NCI-H345 treated with DMSO at 0.1 percent for 48 hours (cell line): ENCODE results near the gene CTBP2.
A peak's percentile ranks its signal among the peaks of the same experiment; 100 is the strongest.
"Not testable (repeated sequence)": the region's sequence is repeated elsewhere in the genome, so short reads cannot be mapped to it uniquely, and the experiment has no call there.

Experiments used
- DNase-seq: peaks from one replicate; lab custom pipeline; 2025; ENCODE audit not compliant: unreplicated experiment; lab: John Stamatoyannopoulos, UW

The CTBP2 gene

GRCh38 chr10:125186431-125187170, 26.2 kb upstream of the CTBP2 start:
- no peak for DNase-seq

- not testable (repeated sequence) for DNase-seq
Measured at GRCh38 chr10:125179107-125179506, 18.7 kb upstream of the CTBP2 start.

- no peak for DNase-seq
Measured at GRCh38 chr10:125177641-125178640, 17.6 kb upstream of the CTBP2 start.

DNA sequence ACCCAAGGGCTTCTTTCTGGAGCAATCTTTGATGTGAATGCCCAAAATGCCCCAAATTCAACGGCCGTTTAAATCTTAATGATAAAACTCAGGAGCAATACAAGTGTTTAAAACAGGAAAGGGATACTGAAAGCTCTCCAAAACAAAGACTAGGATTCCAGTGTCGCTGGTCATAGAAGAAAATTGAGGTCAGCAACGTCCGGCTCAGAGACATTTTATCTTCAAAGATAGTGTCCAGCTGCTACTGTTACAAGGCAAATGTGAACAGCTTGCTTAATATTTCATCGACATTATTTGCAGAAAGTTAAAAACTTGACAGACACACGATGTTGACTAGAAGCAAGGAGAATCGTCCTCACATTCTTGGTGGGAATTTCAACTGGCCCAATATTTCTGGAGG, 15.4 kb upstream of the CTBP2 start:
- DNase-seq: no peak

DNA sequence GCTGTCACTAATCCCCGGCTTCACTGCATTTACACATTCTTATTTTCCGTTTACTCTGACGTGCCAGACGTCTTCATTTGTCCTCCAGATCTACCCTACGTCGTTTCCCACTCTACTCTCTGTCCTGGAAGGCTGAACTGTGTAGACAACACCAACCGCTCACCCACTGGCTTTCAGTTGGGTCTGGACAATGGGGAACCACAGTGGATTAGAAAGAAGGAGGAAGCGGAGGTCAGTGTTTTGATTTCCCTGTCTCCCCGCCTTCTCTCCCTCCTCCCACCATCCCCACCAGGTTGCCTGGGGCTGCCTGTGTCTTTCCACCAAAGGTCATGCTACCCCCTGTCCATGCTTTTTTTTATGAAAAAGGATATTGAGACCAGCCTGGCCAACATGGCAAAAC, 14.0 kb upstream of the CTBP2 start:
- DNase-seq: no peak

DNA sequence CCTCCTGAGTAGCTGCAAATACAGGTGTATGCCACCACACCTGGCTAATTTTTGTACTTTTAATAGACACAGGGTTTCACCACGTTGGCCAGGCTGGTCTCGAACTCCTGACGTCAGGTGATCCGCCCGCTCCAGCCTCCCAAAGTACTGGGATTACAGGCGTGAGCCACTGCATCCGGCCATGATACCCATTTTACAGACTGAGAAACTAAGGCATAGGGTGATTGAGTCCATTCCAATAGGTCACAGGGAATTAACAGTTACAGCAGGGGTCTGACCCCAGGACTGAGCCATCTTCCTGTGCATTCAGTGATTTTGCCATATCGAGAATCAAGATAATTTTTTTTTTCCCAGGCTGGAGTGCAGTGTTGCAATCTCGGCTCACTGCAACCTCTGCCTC, 12.3 kb upstream of the CTBP2 start:
- DNase-seq: no peak

DNA sequence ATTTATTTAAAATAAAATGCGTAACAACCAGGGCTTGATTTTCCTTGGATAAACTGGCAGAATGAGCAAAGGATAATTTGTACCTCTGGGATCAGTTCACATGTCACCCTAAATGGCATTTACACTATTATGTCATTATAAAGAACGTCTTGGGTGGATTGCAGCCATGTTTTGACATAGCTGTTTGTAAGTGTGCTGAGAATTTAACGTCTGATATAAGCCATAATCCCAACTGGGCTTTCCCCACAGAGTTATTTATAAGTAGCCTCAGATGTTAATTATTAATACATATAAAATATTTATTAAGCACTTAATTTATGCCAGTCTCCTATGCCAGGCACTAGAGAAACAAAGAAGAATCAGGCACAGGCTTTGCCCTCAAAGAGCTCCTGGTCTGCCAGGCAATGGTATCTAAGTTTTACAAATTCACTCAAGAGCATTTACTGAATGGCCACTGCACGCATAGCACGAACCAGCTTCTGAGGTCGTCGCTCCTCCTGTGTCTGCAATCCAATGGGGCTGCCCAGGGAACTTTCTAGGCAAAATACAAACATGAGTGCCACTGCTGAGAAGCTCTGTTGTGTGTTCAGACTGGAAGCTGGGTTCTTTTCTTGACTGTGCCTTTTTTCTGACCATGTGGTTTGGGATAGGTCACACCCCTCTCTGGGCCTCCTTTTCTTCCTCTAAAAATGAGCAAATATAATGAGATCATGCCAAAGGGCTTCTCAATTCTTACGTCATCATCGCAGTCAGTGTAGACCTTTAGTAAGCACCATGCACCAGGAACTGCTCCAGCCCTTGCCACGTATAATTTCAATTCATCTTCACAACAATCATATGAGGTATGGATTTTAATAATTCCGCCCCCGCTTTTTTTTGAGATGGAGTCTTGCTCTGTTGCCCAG, 11.3 kb upstream of the CTBP2 start:
- DNase-seq: no peak

DNA sequence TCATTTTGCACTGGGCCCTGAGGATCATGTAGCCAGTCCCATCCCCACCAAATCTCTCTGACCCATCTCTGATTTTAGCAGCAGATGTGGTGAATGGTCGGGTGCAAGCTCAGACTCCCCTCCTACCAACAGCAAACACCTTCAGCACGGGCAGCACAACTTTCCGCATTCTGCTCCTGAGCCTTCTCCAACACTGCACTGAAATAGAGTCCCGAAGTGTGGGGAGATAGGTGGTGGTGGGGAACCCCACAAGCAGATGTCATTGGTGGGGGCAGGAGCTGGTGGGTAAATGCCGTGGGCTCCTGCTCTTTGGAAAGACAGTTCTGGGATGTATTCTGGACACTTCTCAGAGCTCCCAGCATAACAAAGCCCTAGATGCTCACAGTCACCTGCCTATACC, 9.6 kb upstream of the CTBP2 start:
- no peak for DNase-seq

DNA sequence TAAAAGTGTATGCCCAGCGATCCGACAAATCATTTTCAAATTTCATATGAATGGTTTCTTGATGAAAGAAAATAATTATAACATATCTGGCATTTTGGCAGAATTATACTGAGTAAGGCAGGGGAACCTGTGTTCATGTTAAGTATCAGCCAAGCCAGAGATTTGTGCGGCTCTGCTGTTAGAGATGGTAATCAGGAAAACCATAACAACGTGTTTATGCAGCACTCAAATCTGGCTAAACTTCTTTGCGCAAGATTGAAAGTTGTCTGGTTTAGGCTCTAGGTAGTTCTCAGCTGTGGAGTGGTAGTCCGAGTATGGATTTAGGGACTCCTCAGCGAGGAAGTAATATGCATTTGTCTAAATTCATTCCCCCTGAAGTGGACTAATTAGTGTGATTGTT, 8.9 kb upstream of the CTBP2 start:
- no peak for DNase-seq

DNA sequence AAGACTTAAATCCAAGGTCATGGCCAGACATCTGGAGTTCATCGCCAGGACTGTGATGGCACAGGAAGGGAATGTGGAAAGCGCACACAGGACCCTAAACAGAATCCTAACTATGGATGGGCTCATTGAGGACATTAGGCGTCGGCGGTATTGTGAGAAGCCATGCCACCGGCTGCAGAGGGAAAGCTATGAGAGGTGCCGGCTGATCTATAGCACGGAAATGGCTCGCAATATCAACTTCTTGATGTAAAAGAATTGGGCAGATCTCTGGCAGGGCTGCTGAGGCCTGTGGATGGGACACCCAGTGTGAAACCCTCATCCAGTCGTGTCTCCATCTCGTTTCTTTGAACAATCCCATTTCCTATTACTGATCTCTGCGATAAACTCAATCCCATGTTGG, 6.3 kb upstream of the CTBP2 start:
- no peak for DNase-seq

- no peak for DNase-seq
Measured at GRCh38 chr10:125165584-125166573, 5.5 kb upstream of the CTBP2 start.

GRCh38 chr10:125164421-125164820, 4.1 kb upstream of the CTBP2 start:
- no peak for DNase-seq

GRCh38 chr10:125163803-125164202, 3.4 kb upstream of the CTBP2 start:
- no peak for DNase-seq

DNA sequence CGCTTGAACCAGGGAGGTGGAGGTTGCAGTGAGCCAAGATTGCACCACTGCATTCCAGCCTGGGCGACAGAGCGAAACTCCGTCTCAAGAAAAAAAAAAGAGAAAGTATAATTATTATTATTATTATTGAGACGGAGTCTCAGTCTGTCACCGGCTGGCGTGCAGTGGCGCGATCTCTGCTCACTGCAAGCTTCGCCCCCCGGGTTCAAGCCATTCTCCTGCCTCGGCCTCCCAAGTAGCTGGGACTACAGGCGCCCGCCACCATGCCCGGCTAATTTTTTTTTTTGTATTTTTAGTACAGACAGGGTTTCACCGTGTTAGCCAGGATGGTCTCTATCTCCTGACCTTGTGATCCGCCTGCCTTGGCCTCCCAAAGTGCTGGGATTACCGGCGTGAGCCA, 2.9 kb upstream of the CTBP2 start:
- not testable (repeated sequence) for DNase-seq

GRCh38 chr10:125162120-125162931, 2.0 kb upstream of the CTBP2 start:
- DNase-seq: no peak

GRCh38 chr10:125161707-125162119, 1.4 kb upstream of the CTBP2 start:
- DNase-seq: no peak

DNA sequence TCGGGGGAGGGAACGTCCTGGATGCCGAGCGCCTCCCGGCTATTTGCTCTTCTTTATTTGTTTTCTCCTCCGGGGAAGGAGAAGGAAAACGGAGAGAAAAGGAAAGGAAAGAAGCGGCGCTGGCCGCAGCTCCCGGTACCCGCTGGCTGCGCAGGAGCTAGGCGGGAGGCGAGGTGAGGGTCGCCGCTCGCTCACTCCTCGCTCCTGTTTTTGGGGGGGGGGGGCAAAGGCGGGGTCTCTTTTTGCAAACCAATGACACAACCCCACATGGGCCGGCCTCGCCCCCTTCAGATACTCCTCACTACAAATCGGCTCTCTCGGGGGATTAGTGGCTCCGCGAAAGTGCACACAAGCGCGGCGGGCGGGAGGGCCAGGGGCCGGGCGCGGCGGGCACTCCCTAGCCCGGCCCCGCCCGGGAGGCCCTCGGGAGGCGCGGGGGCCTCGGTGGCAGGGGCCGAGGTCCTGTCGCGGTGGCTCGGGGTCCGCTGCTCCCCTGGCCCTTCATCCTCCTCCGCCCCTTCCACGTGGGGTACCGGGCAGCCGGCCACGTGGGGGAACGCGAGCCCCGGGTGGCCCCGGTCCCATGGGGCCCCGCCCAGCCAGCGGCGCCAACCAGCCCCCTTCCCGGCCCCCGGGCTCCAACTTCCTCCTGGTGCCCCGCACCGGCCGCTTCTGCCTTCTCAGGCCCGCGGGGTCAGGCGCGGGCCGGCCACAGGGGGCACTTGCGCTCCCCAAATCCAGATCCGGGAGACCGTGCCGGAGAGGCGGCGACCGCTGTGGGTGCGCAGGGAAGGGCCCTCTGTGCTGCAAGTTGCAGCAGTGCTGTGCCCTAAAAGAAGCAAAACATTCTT, 718 bp upstream of the CTBP2 start:
- peak; percentile 45 for DNase-seq

DNA sequence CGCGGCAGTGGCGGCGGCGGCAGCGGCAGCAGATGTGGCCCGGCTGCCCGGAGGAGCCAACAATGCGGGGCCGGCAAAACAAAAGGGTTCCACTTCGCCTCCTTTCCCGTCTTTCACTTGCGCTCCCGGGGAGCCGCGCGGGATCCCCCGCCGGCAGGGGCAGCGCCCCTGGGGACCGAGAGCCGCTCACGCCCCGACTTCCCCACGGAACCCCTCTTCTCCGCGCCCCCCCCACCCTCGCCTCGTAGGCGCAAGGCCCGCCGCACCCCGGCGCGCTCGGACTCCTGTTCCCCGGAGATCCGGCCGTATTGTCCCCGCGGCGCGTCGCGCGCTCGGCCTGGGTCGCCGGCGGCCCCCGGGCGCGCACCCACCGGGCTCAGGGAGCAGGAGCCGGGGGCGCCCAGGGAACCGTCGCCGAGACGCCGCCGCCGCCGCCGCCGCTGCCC, 854 bp downstream of the CTBP2 start:
- no peak for DNase-seq
